ENCODE results near the gene PLA2G5. TPM values are rescaled to one million over a fixed set of nuclear protein-coding genes. Genes with fewer than 3 reads are reported as not detected.

Gene PLA2G5
- total and polyA plus RNA-seq, 2 of the 4 experiments (the other 2 are of a cell fraction) = not detected

- no peak overlapping the region for H2AK9ac ChIP-seq (replicated peaks; ENCODE audit: low read depth, low read length, poor library complexity)
- ATAC-seq (ENCODE audit: low read depth) = no peak
- no peak overlapping the region for H2BK15ac ChIP-seq (ENCODE audit: low read depth, low read length)
- dilution Hi-C loops (cut with HindIII; ENCODE audit: low sequenced_read_pairs, unreplicated experiment) (no loop called here), intact Hi-C loops (cut with micrococcal nuclease) (no loop called here), in situ Hi-C loops (cut with MboI; ENCODE audit: low sequenced_read_pairs) (no loop called here)
- POLR2A ChIA-PET (ENCODE audit: unreplicated experiment) = no interaction called here
- no peaks in the 10 kb centered on the region for H3K36me3 ChIP-seq (ENCODE audit: control insufficient read depth, insufficient read depth, low read length)
- H3K4me3 ChIP-seq (ENCODE audit: insufficient read depth, low read depth, low read length) = no peak overlapping the region
- H3K9ac ChIP-seq (ENCODE audit: low read depth, low read length) = no peak overlapping the region
- no peak overlapping the region for H3K56ac ChIP-seq (ENCODE audit: extremely low read depth, insufficient read depth, low read length)
- DNase-seq = no peak
- no peak overlapping the region for H4K8ac ChIP-seq (ENCODE audit: low read depth in 2 of 2, low read length in 2 of 2)
- no peak overlapping the region for H3K23ac ChIP-seq (ENCODE audit: low read depth, low read length)
- no peak overlapping the region for H3K18ac ChIP-seq (ENCODE audit: low read depth, low read length)
- H3K9me1 ChIP-seq (ENCODE audit: insufficient read depth, low read length) = no peaks in the 10 kb centered on the region
- H3K27me3 ChIP-seq (ENCODE audit: control insufficient read depth, insufficient read depth, low read length) = peaks cover 23% of the 10 kb centered on the region
- H4K5ac ChIP-seq (ENCODE audit: low read depth, low read length) = no peak overlapping the region
- no peaks in the 10 kb centered on the region for H3K4me1 ChIP-seq (ENCODE audit: control insufficient read depth, insufficient read depth, low read length)
- 80% methylated on average over 1 of the region's 15 CpGs; no CpG with 5 or more reads in 1 of the 2 experiments for WGBS, 2 experiments (ENCODE audit: extremely low coverage in 2 of 2, insufficient read length in 1 of 2)
- CTCF ChIA-PET = interaction anchor here (1.0 kb wide), 1 partner anchor 11 kb away, joined by 3 read pairs; no protein-coding TSS in a partner anchor
- no peak overlapping the region for H2BK120ac ChIP-seq (ENCODE audit: low read depth, low read length)
- no peak overlapping the region for H2BK5ac ChIP-seq (ENCODE audit: low read depth, low read length, poor library complexity, severe bottlenecking)
- H3K4me2 ChIP-seq (ENCODE audit: low read depth, low read length) = no peak overlapping the region
- H2AFZ ChIP-seq (replicated peaks; ENCODE audit: low read length, poor library complexity) = no peak overlapping the region
- BruUV-seq (replicated peaks) = no TSS peak
- no peak overlapping the region for H2BK20ac ChIP-seq (ENCODE audit: low read depth, low read length)
- H4K20me1 ChIP-seq (ENCODE audit: insufficient read depth, low read length) = no peaks in the 10 kb centered on the region
- no peaks in the 10 kb centered on the region for H3K79me1 ChIP-seq (ENCODE audit: low read depth in 1 of 2, low read length in 2 of 2)
- H2AK5ac ChIP-seq (ENCODE audit: low read depth, low read length) = no peak overlapping the region
- no peak overlapping the region for H3K14ac ChIP-seq (replicated peaks; ENCODE audit: low read depth, low read length)
- no peak overlapping the region for H3K4ac ChIP-seq (ENCODE audit: low read depth, low read length)
- no peak for TF ChIP-seq POLR2A (IDR thresholded peaks at IDR 0.05; ENCODE audit: low read depth, low read length)
- no peak overlapping the region for H4K91ac ChIP-seq (ENCODE audit: insufficient read depth, low read depth, low read length)
- H3K9me3 ChIP-seq (ENCODE audit: control insufficient read depth, insufficient read depth, low read length) = no peaks in the 10 kb centered on the region
- H3K27ac ChIP-seq (ENCODE audit: insufficient read depth, low read length) = no peak overlapping the region
Measured at GRCh38 chr1:20114021-20114648, 44.1 kb downstream of the PLA2G5 start.

All from IMR-90 (cell line).